ENCODE data around the gene UBTD2.
A peak's percentile ranks its signal among the peaks of the same experiment; 100 is the strongest.
"Not testable (repeated sequence)": the region's sequence is repeated elsewhere in the genome, so short reads cannot be mapped to it uniquely, and the experiment has no call there.

Gene UBTD2

GRCh38 chr5:172283020-172283861, at the start of gene UBTD2:
Gene UBTD2, minus strand, starts transcription at chr5:172283764. Its CDS starts 99 bp downstream, at chr5:172283665.
- DNase-seq: peak; percentile 85

GRCh38 chr5:172326901-172327300, 43.3 kb upstream of the UBTD2 start:
- DNase-seq: not testable (repeated sequence)

GRCh38 chr5:172325452-172325851, 41.9 kb upstream of the UBTD2 start:
- no peak for DNase-seq

- no peak for DNase-seq
Measured at GRCh38 chr5:172322028-172322965, 38.7 kb upstream of the UBTD2 start.

GRCh38 chr5:172321593-172321992, 38.0 kb upstream of the UBTD2 start:
- DNase-seq: no peak

- DNase-seq: no peak
Measured at GRCh38 chr5:172319708-172320441, 36.3 kb upstream of the UBTD2 start.

GRCh38 chr5:172315587-172316493, 32.3 kb upstream of the UBTD2 start:
- DNase-seq: no peak

- DNase-seq: no peak
Measured at GRCh38 chr5:172313915-172314314, 30.4 kb upstream of the UBTD2 start.

GRCh38 chr5:172312286-172312685, 28.7 kb upstream of the UBTD2 start:
- DNase-seq: no peak

GRCh38 chr5:172311605-172312004, 28.0 kb upstream of the UBTD2 start:
- DNase-seq: no peak

- no peak for DNase-seq
Measured at GRCh38 chr5:172311026-172311425, 27.5 kb upstream of the UBTD2 start.

- DNase-seq: no peak
Measured at GRCh38 chr5:172305380-172305779, 21.8 kb upstream of the UBTD2 start.

GRCh38 chr5:172303572-172304335, 20.2 kb upstream of the UBTD2 start:
- no peak for DNase-seq

GRCh38 chr5:172303162-172303561, 19.6 kb upstream of the UBTD2 start:
- DNase-seq: no peak

- DNase-seq: no peak
Measured at GRCh38 chr5:172302047-172302710, 18.6 kb upstream of the UBTD2 start.

GRCh38 chr5:172299916-172300439, 16.4 kb upstream of the UBTD2 start:
- DNase-seq: no peak

GRCh38 chr5:172294831-172295230, 11.3 kb upstream of the UBTD2 start:
- DNase-seq: no peak

GRCh38 chr5:172293745-172294342, 10.3 kb upstream of the UBTD2 start:
- DNase-seq: no peak

- peak; percentile 84 for DNase-seq
Measured at GRCh38 chr5:172293054-172293744, 9.6 kb upstream of the UBTD2 start.
